Coronary artery (tissue), 2 donors: ENCODE data around the gene ADGRL3.

Experiments used
- DNase-seq: peaks from one replicate; pipeline ENCODE4 v3.0.0-alpha.2; 2017; ENCODE audit warnings: low spot score
- H3K27ac ChIP-seq, 2 donors: fragments of 200-600 bp; sonication (generic); one replicate each; pipeline ENCODE4 v1.5.1; 2016 to 2019
- H3K4me3 ChIP-seq: fragments of 200-600 bp; sonication (generic); 2 replicates; pipeline ENCODE4 v1.5.1; 2016; ENCODE audit warnings: mild to moderate bottlenecking, moderate library complexity
- CTCF ChIP-seq: fragments of 200-600 bp; sonication (generic); IDR thresholded peaks from one replicate; pipeline ENCODE4 v1.5.1; 2019; ENCODE audit warnings: antibody characterized with exemption

ADGRL3 gene

GRCh38 chr4:62018537-62018936 lies 818.4 kb downstream of the ADGRL3 start:
- Histone ChIP-seq H3K4me3 (no peak overlapping the region), H3K27ac (no peak overlapping the region)
- TF ChIP-seq CTCF = no peak
- no peak for DNase-seq

- Histone ChIP-seq H3K4me3 (no peak overlapping the region), H3K27ac (no peak overlapping the region)
- no peak for DNase-seq
- no peak for TF ChIP-seq CTCF
Observed at GRCh38 chr4:62023633-62024032, 823.5 kb downstream of the ADGRL3 start.

- DNase-seq = no peak
- TF ChIP-seq CTCF = no peak
- H3K27ac ChIP-seq = no peak overlapping the region
- H3K4me3 ChIP-seq = no peak overlapping the region
Observed at GRCh38 chr4:62028745-62029144, 828.6 kb downstream of the ADGRL3 start.

GRCh38 chr4:62030958-62031357 lies 830.8 kb downstream of the ADGRL3 start:
- no peak for DNase-seq
- H3K27ac ChIP-seq = no peak overlapping the region
- H3K4me3 ChIP-seq = no peak overlapping the region
- TF ChIP-seq CTCF = no peak

- H3K4me3 ChIP-seq = no peak overlapping the region
- no peak for DNase-seq
- no peak overlapping the region for H3K27ac ChIP-seq
- TF ChIP-seq CTCF = no peak
Observed at GRCh38 chr4:62037571-62037970, 837.4 kb downstream of the ADGRL3 start.

- DNase-seq = no peak
- Histone ChIP-seq H3K4me3 (no peak overlapping the region), H3K27ac (no peak overlapping the region)
- no peak for TF ChIP-seq CTCF
Observed at GRCh38 chr4:62051332-62051731, 851.2 kb downstream of the ADGRL3 start.

- H3K4me3 ChIP-seq = no peak overlapping the region
- TF ChIP-seq CTCF = no peak
Observed at GRCh38 chr4:62053974-62054373, 853.8 kb downstream of the ADGRL3 start.

More at GRCh38 chr4:62053974-62054373, 853.8 kb downstream of the ADGRL3 start:
- no peak overlapping the region for H3K27ac ChIP-seq
- DNase-seq = no peak
